GM06990 (cell line): ENCODE measurements around the gene HOXD12.

ENCODE experiments used
- DNase-seq: peaks from one replicate; pipeline ENCODE4 v3.0.0-alpha.2; 2011; ENCODE audit not compliant: insufficient read length; ENCODE audit errors: extremely low read depth
- H3K27me3 ChIP-seq: replicated peaks from 2 replicates; pipeline ENCODE4 v1.6.0; 2011; ENCODE audit warnings: low read length; ENCODE audit not compliant: control insufficient read depth, insufficient read depth
- H3K36me3 ChIP-seq: 2 replicates; pipeline ENCODE4 v1.5.1; 2011; ENCODE audit warnings: low read length; ENCODE audit not compliant: control insufficient read depth, insufficient read depth
- H3K4me3 ChIP-seq: replicated peaks from 2 replicates; pipeline ENCODE4 v1.5.1; 2011; ENCODE audit warnings: low read depth, mild to moderate bottlenecking, control low read depth, low read length
- CTCF ChIP-seq: IDR thresholded peaks from 2 replicates; pipeline ENCODE4 v1.5.1; 2011; ENCODE audit warnings: low read length, control low read depth, mild to moderate bottlenecking, inconsistent platforms; ENCODE audit not compliant: insufficient read depth, poor library complexity, severe bottlenecking

The HOXD12 gene

GRCh38 chr2:176115883-176116813, 16.6 kb downstream of the HOXD12 start, which contains the start of gene HOXD10:
HOXD10 (plus strand) TSS chr2:176116778; CDS start chr2:176116834, 56 bp downstream.
- peaks cover 8% of the 10 kb centered on the region for H3K27me3 ChIP-seq
- no peak for DNase-seq
- no peak for TF ChIP-seq CTCF
- no peak within 1 kb of the TSS for H3K4me3 ChIP-seq
- H3K36me3 ChIP-seq, result no peaks in the 10 kb centered on the region

- DNase-seq, result no peak
- no peak overlapping the region for H3K4me3 ChIP-seq
- H3K36me3 ChIP-seq, result no peaks in the 10 kb centered on the region
- peaks cover 4% of the 10 kb centered on the region for H3K27me3 ChIP-seq
- TF ChIP-seq CTCF, result no peak
Observed at GRCh38 chr2:176117162-176117822, 17.7 kb downstream of the HOXD12 start.

GRCh38 chr2:176117823-176118371, 18.3 kb downstream of the HOXD12 start:
- Histone ChIP-seq H3K27me3 (peaks cover 4% of the 10 kb centered on the region), H3K4me3 (no peak overlapping the region), H3K36me3 (no peaks in the 10 kb centered on the region)
- no peak for TF ChIP-seq CTCF
- no peak for DNase-seq

- Histone ChIP-seq H3K4me3 (no peak overlapping the region), H3K36me3 (no peaks in the 10 kb centered on the region), H3K27me3 (peaks cover 4% of the 10 kb centered on the region)
- no peak for DNase-seq
- TF ChIP-seq CTCF, result peak; percentile 72
Observed at GRCh38 chr2:176118601-176119339, 19.2 kb downstream of the HOXD12 start.

- Histone ChIP-seq H3K27me3 (peaks cover 6% of the 10 kb centered on the region), H3K4me3 (no peak overlapping the region), H3K36me3 (no peaks in the 10 kb centered on the region)
- TF ChIP-seq CTCF, result no peak
- no peak for DNase-seq
Observed at GRCh38 chr2:176120364-176121189, 21.0 kb downstream of the HOXD12 start.
